Measurements from ENCODE around the gene UMAD1. TPM values are rescaled to one million over a fixed set of nuclear protein-coding genes. Genes with fewer than 3 reads are reported as not detected.
A peak's percentile ranks its signal among the peaks of the same experiment; 100 is the strongest.

UMAD1 gene
- total and polyA plus RNA-seq, 2 of the 4 experiments (the other 2 are of a cell fraction) = 5.2 to 8.4 TPM

- H4K5ac ChIP-seq (ENCODE audit: low read depth, low read length) = no peak overlapping the region
- 40% methylated on average over 1 of the region's 4 CpGs; no CpG with 5 or more reads in 1 of the 2 experiments for WGBS, 2 experiments (ENCODE audit: extremely low coverage in 2 of 2, insufficient read length in 1 of 2)
- no peak overlapping the region for H2BK120ac ChIP-seq (ENCODE audit: low read depth, low read length)
- no peak overlapping the region for H4K91ac ChIP-seq (ENCODE audit: insufficient read depth, low read depth, low read length)
- no peaks in the 10 kb centered on the region for H3K27me3 ChIP-seq (ENCODE audit: control insufficient read depth, insufficient read depth, low read length)
- H3K27ac ChIP-seq (ENCODE audit: insufficient read depth, low read length) = no peak overlapping the region
- H3K23ac ChIP-seq (ENCODE audit: low read depth, low read length) = no peak overlapping the region
- H3K14ac ChIP-seq (replicated peaks; ENCODE audit: low read depth, low read length) = no peak overlapping the region
- dilution Hi-C loops (cut with HindIII; ENCODE audit: low sequenced_read_pairs, unreplicated experiment) (no loop called here), in situ Hi-C loops (cut with MboI; ENCODE audit: low sequenced_read_pairs) (no loop called here), intact Hi-C loops (cut with micrococcal nuclease) (no loop called here)
- CTCF ChIA-PET = no interaction called here
- H3K4ac ChIP-seq (ENCODE audit: low read depth, low read length) = no peak overlapping the region
- POLR2A ChIA-PET (ENCODE audit: unreplicated experiment) = no interaction called here
- H3K9me1 ChIP-seq (ENCODE audit: insufficient read depth, low read length) = no peaks in the 10 kb centered on the region; the same call in 1 of the 2 replicates
- H2BK20ac ChIP-seq (ENCODE audit: low read depth, low read length) = no peak overlapping the region
- no peak overlapping the region for H3K56ac ChIP-seq (ENCODE audit: extremely low read depth, insufficient read depth, low read length)
- BruUV-seq (replicated peaks) = no TSS peak
- H3K4me3 ChIP-seq (ENCODE audit: insufficient read depth, low read depth, low read length) = no peak overlapping the region
- no peaks in the 10 kb centered on the region for H4K20me1 ChIP-seq (ENCODE audit: insufficient read depth, low read length)
- no peak overlapping the region for H2AK9ac ChIP-seq (replicated peaks; ENCODE audit: low read depth, low read length, poor library complexity)
- H3K4me1 ChIP-seq (ENCODE audit: control insufficient read depth, insufficient read depth, low read length) = no peaks in the 10 kb centered on the region
- H2AFZ ChIP-seq (replicated peaks; ENCODE audit: low read length, poor library complexity) = no peak overlapping the region
- no peak overlapping the region for H2BK15ac ChIP-seq (ENCODE audit: low read depth, low read length)
- H3K9ac ChIP-seq (ENCODE audit: low read depth, low read length) = no peak overlapping the region
- no peak for TF ChIP-seq MAFK (IDR thresholded peaks at IDR 0.05; ENCODE audit: low read depth, low read length)
- no peak for TF ChIP-seq RCOR1 (IDR thresholded peaks at IDR 0.05; ENCODE audit: insufficient replicate concordance, low read length)
- no peak for TF ChIP-seq RAD21 (IDR thresholded peaks at IDR 0.05; ENCODE audit: low read length)
- TF ChIP-seq CHD1 (IDR thresholded peaks at IDR 0.05; ENCODE audit: low read depth, low read length) = no peak
- TF ChIP-seq NFE2L2 (IDR thresholded peaks at IDR 0.05; ENCODE audit: low read depth, low read length) = no peak
- TF ChIP-seq CEBPB (IDR thresholded peaks at IDR 0.05; ENCODE audit: low read depth, low read length) = no peak
- no peaks in the 10 kb centered on the region for H3K79me1 ChIP-seq (ENCODE audit: low read depth in 1 of 2, low read length in 2 of 2)
- DNase-seq = peak; percentile 59
- H3K9me3 ChIP-seq (ENCODE audit: control insufficient read depth, insufficient read depth, low read length) = no peaks in the 10 kb centered on the region
- H3K4me2 ChIP-seq (ENCODE audit: low read depth, low read length) = no peak overlapping the region; the same call in 1 of the 2 replicates
- no peaks in the 10 kb centered on the region for H3K36me3 ChIP-seq (ENCODE audit: control insufficient read depth, insufficient read depth, low read length)
- ATAC-seq (ENCODE audit: low read depth) = peak; percentile 44
- H3K18ac ChIP-seq (ENCODE audit: low read depth, low read length) = no peak overlapping the region
- H2BK5ac ChIP-seq (ENCODE audit: low read depth, low read length, poor library complexity, severe bottlenecking) = no peak overlapping the region
- H4K8ac ChIP-seq (ENCODE audit: low read depth in 2 of 2, low read length in 2 of 2) = no peak overlapping the region
- no peak overlapping the region for H2AK5ac ChIP-seq (ENCODE audit: low read depth, low read length)
Observed at GRCh38 chr7:7707806-7708205, 67.3 kb downstream of the UMAD1 start.
